HL-60 (cell line): ENCODE measurements around the gene ALG11.

Experiments used
- CTCF ChIP-seq: IDR thresholded peaks from one replicate; pipeline ENCODE4 v1.5.1; 2011; ENCODE audit warnings: low read length, control low read depth, inconsistent platforms; ENCODE audit not compliant: insufficient read depth
- GABPA ChIP-seq: IDR thresholded peaks from 2 replicates; pipeline ENCODE4 v1.6.1; 2012; ENCODE audit warnings: low read depth
- POLR2AphosphoS5 ChIP-seq: IDR thresholded peaks from 2 replicates; pipeline ENCODE4 v1.6.1; 2012; ENCODE audit warnings: low read depth
- REST ChIP-seq: IDR thresholded peaks from 2 replicates; pipeline ENCODE4 v1.6.1; 2012; ENCODE audit warnings: low read depth; ENCODE audit not compliant: insufficient replicate concordance
- SPI1 ChIP-seq: IDR thresholded peaks from 2 replicates; pipeline ENCODE4 v1.6.1; 2012; ENCODE audit warnings: low read depth, mild to moderate bottlenecking, borderline replicate concordance

- TF ChIP-seq GABPA, result no peak
- TF ChIP-seq REST, result no peak
- TF ChIP-seq CTCF, result no peak
- TF ChIP-seq SPI1, result no peak
- no peak for TF ChIP-seq POLR2AphosphoS5
These were observed 13.5 kb downstream of the ALG11 start for GRCh38 chr13:52025475-52026245.
